ENCODE data around the gene HNF1A.
"Not testable (repeated sequence)": the region's sequence is repeated elsewhere in the genome, so short reads cannot be mapped to it uniquely, and the experiment has no call there.

Gene HNF1A, protein sequence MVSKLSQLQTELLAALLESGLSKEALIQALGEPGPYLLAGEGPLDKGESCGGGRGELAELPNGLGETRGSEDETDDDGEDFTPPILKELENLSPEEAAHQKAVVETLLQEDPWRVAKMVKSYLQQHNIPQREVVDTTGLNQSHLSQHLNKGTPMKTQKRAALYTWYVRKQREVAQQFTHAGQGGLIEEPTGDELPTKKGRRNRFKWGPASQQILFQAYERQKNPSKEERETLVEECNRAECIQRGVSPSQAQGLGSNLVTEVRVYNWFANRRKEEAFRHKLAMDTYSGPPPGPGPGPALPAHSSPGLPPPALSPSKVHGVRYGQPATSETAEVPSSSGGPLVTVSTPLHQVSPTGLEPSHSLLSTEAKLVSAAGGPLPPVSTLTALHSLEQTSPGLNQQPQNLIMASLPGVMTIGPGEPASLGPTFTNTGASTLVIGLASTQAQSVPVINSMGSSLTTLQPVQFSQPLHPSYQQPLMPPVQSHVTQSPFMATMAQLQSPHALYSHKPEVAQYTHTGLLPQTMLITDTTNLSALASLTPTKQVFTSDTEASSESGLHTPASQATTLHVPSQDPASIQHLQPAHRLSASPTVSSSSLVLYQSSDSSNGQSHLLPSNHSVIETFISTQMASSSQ

DNA sequence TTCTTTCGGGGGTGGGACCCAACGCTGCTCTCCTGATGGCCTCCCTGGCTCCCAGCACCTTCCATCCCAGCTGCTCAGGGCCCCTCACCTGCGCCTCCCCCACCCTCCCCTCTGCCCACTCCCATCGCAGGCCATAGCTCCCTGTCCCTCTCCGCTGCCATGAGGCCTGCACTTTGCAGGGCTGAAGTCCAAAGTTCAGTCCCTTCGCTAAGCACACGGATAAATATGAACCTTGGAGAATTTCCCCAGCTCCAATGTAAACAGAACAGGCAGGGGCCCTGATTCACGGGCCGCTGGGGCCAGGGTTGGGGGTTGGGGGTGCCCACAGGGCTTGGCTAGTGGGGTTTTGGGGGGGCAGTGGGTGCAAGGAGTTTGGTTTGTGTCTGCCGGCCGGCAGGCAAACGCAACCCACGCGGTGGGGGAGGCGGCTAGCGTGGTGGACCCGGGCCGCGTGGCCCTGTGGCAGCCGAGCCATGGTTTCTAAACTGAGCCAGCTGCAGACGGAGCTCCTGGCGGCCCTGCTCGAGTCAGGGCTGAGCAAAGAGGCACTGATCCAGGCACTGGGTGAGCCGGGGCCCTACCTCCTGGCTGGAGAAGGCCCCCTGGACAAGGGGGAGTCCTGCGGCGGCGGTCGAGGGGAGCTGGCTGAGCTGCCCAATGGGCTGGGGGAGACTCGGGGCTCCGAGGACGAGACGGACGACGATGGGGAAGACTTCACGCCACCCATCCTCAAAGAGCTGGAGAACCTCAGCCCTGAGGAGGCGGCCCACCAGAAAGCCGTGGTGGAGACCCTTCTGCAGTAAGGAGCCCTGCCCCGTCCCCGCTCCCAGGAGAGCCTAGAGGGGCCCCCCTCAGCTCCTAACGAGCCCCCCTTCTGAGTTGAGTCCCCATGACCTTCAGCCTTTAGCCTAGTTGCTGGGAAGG is at the start of gene HNF1A:
TSS of gene HNF1A (plus strand) at position 248 of the 924 bp plus-strand sequence. CDS start at position 474, 226 bp downstream.
- no peak for DNase-seq (ENCODE audit: low read depth in 2 of 2)

DNA sequence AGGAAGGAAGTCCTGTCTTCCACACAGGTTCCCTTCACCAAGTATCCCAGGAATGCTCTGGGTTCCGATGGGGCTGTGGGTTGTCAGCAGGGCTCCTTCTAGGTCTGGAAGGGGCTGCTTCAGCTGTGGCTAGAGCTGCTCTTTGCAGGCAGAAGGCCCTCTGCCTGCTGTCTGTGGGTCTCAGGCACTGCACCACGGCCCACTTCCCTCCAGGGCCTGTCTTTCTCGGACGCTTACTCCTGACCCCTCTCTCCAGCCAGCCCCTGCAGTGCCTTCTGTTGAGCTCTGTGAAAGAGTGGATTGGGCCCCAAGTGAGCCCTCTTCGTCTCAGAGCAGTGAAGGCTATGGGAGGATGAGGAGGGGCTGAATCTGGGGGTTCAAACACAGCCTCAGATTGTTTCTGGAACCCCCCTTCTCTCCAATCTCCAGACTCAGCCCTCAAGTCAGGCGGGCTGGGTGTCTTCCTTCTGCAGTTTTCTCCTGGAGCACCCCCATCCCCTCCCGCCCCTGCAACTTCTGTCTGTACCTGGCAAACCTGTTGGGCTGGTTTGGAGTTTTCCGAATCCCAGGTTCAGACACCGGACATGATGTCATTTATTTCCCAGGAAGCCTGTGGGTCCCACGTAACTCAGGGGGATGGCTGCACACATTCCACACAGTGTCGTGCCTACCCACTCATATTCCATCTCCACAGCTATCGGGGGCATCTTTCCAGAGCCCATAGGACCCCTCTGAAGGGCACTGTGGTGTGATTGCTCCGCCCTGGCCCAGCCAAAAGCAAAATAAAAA is 49.3 kb upstream of the HNF1A start:
- no peak for DNase-seq (ENCODE audit: low read depth in 2 of 2)

DNA sequence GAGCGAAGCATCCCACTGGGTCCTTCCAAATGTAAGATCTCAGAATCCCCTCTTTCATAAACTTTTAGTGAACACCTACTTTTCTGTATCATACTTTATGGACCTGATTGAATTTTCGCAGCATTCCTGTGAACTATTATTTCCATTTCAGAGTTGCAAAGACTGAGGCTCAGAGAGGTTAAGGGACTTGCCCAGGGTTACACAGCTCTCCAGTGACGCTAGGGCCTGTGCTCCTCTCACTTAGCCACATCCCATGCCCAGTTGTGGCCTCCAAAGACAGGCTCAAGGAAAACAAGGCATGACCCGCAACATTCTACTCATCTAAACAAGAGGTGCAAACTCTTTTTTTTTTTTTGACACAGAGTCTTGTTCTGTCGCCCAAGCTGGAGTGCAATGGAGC is 48.3 kb upstream of the HNF1A start:
- DNase-seq (ENCODE audit: low read depth in 2 of 2): no peak

DNA sequence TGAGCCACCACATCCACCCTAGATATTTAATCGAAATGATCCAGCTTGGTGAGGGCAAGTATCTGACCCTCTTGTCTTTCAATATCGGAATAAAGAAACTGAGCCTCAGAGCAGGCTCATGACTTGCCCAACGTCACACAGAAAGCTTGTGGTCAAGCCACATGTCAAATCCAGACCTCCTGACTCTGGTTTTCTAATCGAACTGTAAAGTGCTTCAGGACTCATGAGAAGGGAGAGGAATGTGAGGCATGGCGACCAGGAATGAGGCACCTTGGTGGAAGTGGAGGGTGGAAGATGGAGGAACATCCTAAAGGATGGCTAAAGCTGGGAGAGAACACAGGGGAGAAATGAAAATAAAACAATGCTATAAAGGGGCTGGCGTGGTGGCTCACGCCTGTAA is 46.3 kb upstream of the HNF1A start:
- no peak for DNase-seq (ENCODE audit: low read depth in 2 of 2)

DNA sequence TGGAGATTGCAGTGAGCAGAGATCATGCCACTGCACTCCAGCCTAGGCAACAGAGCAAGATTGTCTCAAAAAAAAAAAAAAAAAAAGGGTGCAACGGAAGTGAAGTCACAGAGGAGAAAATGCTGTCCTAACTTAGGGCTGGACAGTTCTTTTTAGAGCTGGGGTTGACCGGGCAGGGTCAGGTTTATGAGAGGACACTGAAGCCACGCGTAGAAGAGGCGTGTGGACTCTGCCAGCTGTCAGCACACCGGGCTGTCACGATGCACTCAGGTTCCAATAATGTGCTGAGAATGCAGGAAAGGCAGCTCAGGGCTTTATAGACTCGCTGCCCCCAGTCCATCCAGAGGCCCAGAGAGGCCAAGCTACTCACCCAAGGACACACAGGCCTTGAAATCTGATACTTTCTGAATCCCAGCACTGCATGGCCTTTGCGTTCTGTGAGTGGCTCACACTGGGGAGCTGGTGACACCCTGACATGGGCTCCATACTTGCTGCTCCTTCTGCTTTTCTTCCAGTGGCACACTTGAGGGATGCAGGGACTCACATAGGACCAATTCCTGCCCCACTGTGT is 45.3 kb upstream of the HNF1A start:
- DNase-seq (ENCODE audit: low read depth in 2 of 2): no peak

DNA sequence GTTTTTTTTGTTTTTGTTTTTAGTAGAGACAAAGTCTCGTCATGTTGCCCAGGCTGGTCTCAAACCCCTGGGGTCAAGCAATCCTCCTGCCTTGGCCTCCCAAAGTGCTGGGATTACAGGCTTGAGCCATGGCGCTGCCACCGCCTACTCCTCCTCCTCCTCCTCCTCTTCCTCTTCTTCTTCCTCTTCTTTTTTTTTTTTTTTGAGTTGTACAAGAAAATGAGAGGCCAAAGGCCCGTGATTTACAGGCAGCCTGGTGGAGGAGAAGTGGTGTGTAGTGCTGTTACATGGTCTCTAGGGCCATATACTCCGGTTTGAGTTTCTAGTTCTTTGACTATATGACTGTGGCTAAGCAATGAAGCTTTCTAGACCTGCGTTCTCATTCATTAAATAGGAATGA is 44.6 kb upstream of the HNF1A start:
- no peak for DNase-seq (ENCODE audit: low read depth in 2 of 2)

DNA sequence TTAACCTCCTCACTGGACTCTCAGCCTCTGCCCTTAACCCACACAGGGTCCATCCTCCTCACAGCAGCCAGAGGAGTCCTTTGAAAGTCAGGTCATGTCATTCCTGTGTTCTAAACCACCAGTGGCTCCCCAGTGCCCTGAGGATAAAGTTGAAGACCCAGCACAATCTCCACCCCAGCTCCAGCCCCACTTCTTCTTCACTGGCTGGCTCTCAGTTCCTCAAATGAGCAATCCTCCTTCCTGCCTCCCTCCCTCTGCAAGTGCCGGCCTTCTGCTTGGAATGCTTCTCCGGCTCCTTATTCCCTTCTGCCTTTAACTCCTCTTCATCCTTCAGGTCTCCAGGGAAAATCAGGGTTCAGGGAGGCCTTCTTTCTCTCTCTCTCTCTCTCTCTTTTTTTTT is 42.1 kb upstream of the HNF1A start:
- no peak for DNase-seq (ENCODE audit: low read depth in 2 of 2)

DNA sequence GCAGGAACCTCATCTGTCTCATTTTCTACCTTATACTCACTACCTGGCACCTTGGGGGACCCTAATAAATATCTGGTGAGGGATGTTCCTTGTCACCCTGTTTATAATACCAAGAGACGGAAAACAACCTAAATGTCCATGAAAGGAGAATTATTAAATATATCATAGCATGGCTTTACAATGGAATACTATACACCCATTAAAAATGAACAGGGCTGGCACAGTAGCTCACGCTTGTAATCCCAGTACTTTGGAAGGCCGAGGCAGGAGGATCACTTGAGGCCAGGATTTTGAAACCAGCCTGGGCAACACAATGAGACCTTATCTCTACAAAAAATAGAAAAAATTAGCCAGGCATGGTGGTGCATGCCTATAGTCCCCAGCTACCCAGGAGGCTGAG is 39.8 kb upstream of the HNF1A start:
- DNase-seq (ENCODE audit: low read depth in 2 of 2): no peak

DNA sequence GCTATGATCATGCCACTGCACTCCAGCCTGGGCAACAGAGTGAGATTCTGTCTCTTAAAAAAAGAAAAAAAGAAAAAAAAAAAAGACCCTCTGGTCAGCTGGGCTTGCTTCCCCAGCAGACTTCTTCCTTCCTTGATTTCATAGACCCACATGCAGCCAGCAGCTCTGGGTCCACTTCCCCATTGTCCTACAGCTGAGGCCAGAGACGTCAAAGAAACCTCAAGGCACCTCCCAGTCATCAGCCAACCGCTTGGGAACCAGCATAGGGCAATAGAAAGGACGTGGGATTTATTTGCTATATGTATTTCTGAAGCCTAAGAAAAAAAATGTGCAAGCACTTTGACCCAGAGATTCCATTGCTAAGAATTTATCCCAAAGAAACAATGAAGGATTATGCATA is 38.8 kb upstream of the HNF1A start:
- DNase-seq (ENCODE audit: low read depth in 2 of 2): no peak

DNA sequence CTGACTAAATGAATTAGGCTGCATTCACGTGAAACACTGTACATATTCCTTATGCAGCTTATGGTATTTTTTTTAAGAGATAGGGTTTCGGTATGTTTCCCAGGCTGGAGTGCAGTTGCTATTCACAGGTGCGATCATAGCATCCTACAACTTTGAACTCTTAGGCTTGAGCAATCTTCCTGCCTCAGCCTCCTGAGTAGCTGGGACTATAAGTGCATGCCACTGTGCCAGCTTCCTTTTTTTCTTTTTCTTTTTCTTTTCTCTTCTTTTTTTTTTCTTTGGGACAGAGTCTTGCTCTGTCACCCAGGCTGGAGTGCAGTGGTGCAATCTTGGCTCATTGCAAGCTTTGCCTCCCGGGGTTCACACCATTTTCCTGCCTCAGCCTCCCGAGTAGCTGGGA is 38.3 kb upstream of the HNF1A start:
- no peak for DNase-seq (ENCODE audit: low read depth in 2 of 2)

DNA sequence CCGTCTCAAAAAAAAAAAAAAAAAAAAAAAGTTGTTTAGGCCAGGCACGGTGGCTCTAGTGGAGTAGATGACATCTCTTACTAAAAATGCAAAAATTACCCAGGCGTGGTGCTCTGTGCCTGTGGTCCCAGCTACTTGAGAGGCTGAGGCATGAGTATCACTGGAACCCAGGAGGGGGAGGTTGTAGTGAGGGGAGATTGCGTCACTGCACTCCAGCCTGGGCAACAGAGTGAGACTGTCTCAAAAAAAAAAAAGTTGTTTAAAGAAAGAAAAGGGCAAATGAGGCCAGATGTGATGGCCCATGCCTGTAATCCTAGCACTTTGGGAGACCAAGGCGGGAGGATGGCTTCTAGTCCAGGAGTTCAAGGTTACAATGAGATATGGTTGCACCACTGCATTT is 37.5 kb upstream of the HNF1A start:
- DNase-seq (ENCODE audit: low read depth in 2 of 2): no peak

DNA sequence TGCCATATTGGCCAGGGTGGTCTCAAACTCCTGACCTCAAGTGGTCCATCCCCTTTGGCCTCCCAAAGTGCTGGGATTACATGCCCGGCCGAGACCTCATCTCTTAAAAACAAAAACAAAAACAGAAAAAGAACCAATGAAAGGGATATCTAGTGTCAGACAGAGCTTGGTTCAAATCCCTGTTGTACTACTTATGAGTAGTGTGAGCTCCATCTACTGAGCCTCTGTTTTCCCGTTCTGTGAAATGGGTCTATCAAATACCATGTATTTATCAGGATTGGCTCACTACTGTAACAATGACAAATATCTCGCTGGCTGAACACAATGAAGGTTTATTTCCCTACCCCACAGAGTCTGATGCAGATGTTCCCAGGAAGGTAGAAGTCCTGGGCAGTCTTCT is 36.9 kb upstream of the HNF1A start:
- DNase-seq (ENCODE audit: low read depth in 2 of 2): no peak

DNA sequence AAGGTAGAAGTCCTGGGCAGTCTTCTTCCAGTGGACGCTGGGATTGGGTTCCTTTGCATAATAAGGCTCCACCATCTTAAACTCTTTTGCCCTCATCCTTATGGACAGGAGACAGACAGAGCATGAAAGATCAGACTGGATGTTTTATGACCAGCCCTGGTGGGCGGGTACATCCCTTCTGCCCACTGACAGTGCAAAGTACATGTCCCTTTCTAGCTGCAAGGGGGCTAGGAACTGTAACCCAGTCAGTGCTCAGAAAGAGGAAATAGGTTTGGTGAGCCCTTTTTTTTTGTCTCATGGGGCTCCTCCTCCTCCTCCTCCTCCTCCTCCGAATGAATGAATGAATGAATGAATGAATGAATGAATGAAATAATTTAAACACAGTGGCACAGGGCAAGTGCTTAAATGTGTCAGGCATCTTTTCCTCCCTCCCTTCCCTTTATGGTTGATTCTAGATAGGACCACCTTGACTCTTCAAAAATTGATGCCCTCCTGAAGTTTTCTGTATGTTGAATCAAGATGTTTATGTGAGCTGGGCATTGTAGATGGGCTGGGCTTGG is 36.4 kb upstream of the HNF1A start:
- no peak for DNase-seq (ENCODE audit: low read depth in 2 of 2)

DNA sequence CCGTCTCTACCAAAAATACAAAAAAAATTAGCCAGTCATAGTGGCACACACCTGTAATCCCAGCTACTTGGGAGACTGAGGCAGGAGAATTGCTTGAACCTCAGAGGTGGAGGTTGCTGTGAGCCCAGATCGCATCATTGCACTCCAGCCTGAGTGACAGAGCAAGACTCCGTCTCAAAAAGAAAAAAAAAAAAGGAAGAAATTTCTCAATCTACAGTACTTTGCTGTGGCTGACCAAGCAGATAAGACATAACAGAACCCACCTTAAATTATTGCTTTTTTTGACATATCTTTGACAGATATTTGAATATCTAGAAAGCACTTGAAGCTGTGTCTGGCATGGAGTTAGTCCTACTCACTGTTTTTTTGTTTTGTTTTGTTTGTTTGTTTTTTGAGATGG is 34.9 kb upstream of the HNF1A start:
- DNase-seq (ENCODE audit: low read depth in 2 of 2): no peak

DNA sequence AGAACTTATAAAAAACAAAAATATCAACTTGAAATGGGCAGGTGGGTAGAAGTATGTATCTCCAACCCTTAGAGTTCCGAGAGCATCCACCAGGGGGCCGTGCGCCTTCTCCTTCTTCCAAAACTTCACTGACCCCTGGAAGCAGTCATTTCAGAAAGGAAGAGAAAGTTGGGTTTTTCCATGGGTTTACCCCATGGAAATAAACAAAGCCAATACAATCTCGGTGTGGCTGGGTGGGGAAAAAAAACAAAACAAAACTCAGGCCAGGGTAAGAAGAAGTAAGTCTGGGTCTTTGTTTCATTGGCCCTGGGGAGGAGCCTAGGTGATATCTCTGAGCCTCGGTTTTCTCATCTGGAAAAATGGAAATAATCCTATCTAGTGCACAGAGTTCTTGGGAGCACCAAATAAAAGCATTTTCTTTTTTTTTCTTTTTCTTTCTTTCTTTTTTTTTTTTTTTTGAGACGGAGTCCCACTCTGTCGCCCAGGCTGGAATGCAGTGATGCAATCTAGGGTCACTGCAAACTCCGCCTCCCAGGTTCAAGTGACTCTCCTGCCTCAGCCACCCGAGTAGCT is 33.6 kb upstream of the HNF1A start:
- peak; percentile 57 to 68 for DNase-seq (ENCODE audit: low read depth in 2 of 2)

DNA sequence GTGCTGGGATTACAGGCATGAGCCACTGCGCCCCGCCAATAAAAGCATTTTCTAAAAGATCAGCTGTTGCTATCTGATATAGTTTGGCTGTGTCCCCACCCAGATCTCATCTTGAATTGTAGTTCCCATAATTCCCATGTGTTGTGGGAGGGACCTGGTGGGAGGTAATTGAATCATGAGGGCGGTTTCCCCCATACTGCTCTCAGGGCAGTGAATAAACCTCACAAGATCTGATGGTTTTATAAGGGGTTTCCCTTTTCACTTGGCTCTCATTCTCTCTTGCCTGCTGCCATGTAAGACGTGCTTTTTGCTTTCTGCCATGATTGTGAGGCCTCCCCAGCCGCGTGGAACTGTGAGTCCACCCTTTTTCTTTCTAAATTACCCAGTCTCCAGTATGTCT is 32.8 kb upstream of the HNF1A start:
- not testable (repeated sequence) for DNase-seq (ENCODE audit: low read depth in 2 of 2)

DNA sequence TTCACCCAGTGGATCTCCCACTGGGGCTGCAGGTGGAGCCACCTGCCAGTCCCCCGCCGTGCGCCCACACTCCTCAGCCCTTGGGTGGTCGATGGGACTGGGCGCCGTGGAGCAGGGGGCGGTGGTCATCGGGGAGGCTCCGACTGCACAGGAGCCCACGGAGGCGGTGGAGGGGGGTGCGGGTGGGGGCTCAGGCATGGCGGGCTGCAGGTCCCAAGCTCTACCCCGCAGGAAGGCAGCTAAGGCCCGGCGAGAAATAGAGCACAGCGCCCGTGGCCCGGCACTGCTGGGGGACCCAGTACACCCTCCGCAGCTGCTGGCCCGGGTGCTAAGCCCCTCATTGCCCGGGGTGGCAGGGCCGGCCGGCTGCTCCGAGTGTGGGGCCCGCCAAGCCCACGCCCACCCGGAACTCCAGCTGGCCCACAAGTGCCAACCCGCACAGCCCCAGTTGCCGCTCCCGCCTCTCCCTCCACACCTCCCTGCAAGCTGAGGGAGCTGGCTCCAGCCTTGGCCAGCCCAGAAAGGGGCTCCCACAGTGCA is 28.0 kb upstream of the HNF1A start:
- DNase-seq (ENCODE audit: low read depth in 2 of 2): not testable (repeated sequence)

DNA sequence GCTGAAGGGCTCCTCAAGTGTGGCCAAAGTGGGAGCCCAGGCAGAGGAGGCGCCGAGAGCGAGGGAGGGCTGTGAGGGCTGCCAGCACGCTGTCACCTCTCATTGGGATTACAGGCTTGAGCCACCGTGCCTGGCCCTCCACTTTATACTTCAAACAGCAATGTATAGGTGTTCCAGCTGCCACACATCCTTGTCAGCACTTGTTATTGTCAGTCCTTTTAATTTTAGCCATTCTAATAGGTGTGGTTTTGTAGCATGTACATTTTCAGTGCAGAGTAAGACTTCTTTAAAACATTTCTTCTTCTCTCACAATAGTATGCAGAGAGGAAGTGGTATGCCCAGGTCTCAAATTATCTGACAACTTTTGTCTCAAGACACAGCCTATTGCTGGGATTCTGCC is 27.5 kb upstream of the HNF1A start:
- no peak for DNase-seq (ENCODE audit: low read depth in 2 of 2)

DNA sequence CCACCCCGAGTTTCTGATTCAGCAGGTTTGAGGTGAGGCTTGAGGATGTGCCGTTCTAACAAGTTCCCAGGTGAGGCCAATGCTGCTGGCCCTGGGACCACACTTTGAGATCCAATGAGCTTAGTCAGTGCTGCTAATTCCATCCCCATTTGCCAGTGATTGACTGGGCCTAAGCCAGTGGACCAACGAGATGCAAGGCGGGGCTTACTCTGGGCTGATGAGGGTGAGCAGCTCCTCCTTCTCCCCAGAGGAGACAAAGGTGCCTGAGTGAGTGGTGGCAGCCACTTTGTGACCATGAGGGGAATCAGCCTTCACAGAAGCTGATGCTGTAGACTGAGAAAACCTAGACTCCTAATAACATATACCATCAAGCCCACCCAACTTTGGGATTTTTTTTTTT is 23.1 kb upstream of the HNF1A start:
- DNase-seq (ENCODE audit: low read depth in 2 of 2): no peak

DNA sequence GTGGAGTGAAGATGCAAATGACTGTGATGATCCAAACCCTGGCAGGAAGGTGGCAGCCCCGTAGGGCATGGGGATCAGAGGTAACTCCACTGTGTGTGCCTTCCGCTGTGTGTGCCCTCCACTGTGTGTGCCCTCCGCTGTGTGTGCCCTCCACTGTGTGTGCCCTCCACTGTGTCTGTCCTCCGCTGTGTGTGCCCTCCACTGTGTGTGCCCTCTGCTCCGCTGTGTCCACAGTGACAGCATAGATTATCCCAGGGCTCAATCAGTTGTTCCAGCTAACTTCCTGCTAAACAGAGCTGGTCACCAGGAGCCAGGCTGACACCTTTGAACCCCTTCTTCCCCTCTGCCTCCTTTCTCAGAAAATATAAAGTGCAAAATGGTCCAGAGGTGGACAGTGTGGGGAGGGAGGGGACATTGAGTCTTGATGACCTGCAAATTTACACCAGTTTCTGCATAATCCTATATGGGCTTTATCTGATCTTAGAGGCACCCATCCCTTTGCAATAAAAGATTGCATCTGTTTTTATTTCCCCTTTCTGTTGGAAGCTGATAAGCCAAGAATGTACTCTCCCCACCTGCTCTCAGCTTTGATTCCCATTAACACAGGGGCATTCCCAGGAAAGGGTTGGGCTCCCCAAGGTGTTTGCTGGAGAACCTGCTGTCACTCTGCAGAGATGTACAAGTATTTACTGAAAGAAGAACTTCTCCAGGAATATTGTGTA is 21.6 kb upstream of the HNF1A start:
- no peak for DNase-seq (ENCODE audit: low read depth in 2 of 2)

Data from stimulated activated CD4-positive, alpha-beta T cell treated with anti-CD3 and anti-CD28 coated beads, Interleukin-4, amount 100 ng/mL, for 48 hours (primary cell).